HG03439 (cell line): ENCODE data around the gene OR4C12.
"Not testable (repeated sequence)": the region's sequence is repeated elsewhere in the genome, so short reads cannot be mapped to it uniquely, and the experiment has no call there.

Experiments used
- ATAC-seq: cut with Tn5 transposase; IDR thresholded peaks from one replicate; pipeline ENCODE4 v1.9.1; 2021; ENCODE audit warnings: mild to moderate bottlenecking, moderate library complexity; ENCODE audit not compliant: unreplicated experiment

OR4C12 gene

GRCh38 chr11:49982435-49982834 lies at the start of gene OR4C12:
Gene OR4C12, minus strand, starts transcription at chr11:49982535. Its CDS starts 34 bp downstream, at chr11:49982501.
- not testable (repeated sequence) for ATAC-seq

GRCh38 chr11:50030193-50030592 lies 47.9 kb upstream of the OR4C12 start:
- ATAC-seq, result no peak

- no peak for ATAC-seq
These were observed 13.2 kb upstream of the OR4C12 start for GRCh38 chr11:49995565-49995964.

- ATAC-seq, result not testable (repeated sequence)
These were observed 8.9 kb downstream of the OR4C12 start for GRCh38 chr11:49973439-49973838.

- no peak for ATAC-seq
These were observed 30.2 kb downstream of the OR4C12 start, which contains the start of gene OR4C13 for GRCh38 chr11:49952091-49952490. Gene OR4C13, plus strand, starts transcription at chr11:49952391. Its CDS starts 32 bp downstream, at chr11:49952423.

- ATAC-seq, result not testable (repeated sequence)
These were observed 33.6 kb downstream of the OR4C12 start for GRCh38 chr11:49948701-49949100.
